Esophagus squamous epithelium (tissue), 5 donors: ENCODE measurements around the gene DAAM1. TPM values are rescaled to one million over a fixed set of nuclear protein-coding genes. Genes with fewer than 3 reads are reported as not detected.

Source experiments
- DNase-seq: peaks from one replicate; lab custom pipeline; 2025; lab: John Stamatoyannopoulos, UW
- H3K27ac ChIP-seq, 4 donors: fragments of 200-600 bp; sonication (generic); one replicate each; pipeline ENCODE4 v1.5.1; 2016 to 2019; ENCODE audit warnings: mild to moderate bottlenecking in 1 of 4
- H3K27me3 ChIP-seq, 4 donors: fragments of 200-600 bp; sonication (generic); 1 replicate in 3 of 4; 2 replicates in 1 of 4; pipeline versions ENCODE4 v1.5.1 to v1.6.0; 2017 to 2021; ENCODE audit warnings: antibody characterized with exemption in 1 of 4
- H3K36me3 ChIP-seq, 3 donors: fragments of 200-600 bp; sonication (generic); one replicate each; pipeline ENCODE4 v1.5.1; 2016 to 2019
- H3K4me1 ChIP-seq, 3 donors: fragments of 200-600 bp; sonication (generic); one replicate each; pipeline ENCODE4 v1.5.1; 2017 to 2019
- H3K4me3 ChIP-seq, 4 donors: fragments of 200-600 bp; sonication (generic); 1 replicate in 3 of 4; 2 replicates in 1 of 4; pipeline ENCODE4 v1.5.1; 2016 to 2019; ENCODE audit warnings: mild to moderate bottlenecking in 2 of 4, moderate library complexity in 1 of 4
- H3K9me3 ChIP-seq, 3 donors: fragments of 200-600 bp; sonication (generic); one replicate each; pipeline ENCODE4 v1.5.1; 2016 to 2019
- POLR2A ChIP-seq, 4 donors: fragments of 450-650 bp; IDR thresholded peaks; one replicate each; pipeline ENCODE4 v1.6.1; 2017; ENCODE audit warnings: antibody characterized with exemption in 4 of 4, mild to moderate bottlenecking in 4 of 4, moderate library complexity in 3 of 4
- WGBS, 2 donors: methylation state at CpG; one replicate each; pipeline ENCODE4 v1.1.5; 2018; 5-methylcytosine and 5-hydroxymethylcytosine counted together
- intact Hi-C: fragments of 100-400 bp; cut with DNase I; formaldehyde crosslinking; loops from one replicate; pipeline ENCODE4 v1.15.0; 2022
- total RNA-seq, 4 donors: library from RNA; depleted of rRNA; stranded (reverse); fragments of >200 nt; gene quantifications; one replicate each; pipeline ENCODE4 v1.1.0, GENCODE V29; 2016
- TF ChIP-seq, protein P1 (sequence below), 6 experiments: fragments of 450-650 bp in 4 of 6; fragments of 200-600 bp in 2 of 6; sonication (generic) in 2 of 6; IDR thresholded peaks; one replicate each; pipeline ENCODE4 v1.5.1; 2016 to 2019; ENCODE audit warnings: antibody characterized with exemption in 6 of 6, mild to moderate bottlenecking in 4 of 6, moderate library complexity in 4 of 6
- donor health status: DM: yes; HTN: yes; CAD: no.

Gene DAAM1
- total RNA-seq, 4 donors from 2014 or later, result 47.2 to 91.7 (median 64.0) TPM

DNA sequence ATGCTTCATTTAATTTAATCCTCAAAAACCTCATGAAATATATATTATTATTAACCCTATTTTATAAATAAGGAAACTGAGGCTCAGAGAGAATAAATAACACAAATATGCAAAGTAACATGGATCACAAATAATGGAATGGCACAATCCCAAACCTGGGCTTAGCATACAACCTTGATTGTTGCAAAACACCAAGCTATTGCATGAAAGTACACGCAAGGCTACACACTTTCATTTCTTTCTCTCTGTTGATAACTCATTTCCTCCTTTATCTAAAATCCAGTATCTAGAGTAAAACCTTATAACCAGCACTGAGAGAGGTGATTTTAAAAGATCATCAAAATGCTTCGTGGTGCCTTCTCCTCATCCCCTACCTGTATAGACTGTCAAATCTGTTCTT lies 2.8 kb upstream of the DAAM1 start:
- TF ChIP-seq, protein P1, sequence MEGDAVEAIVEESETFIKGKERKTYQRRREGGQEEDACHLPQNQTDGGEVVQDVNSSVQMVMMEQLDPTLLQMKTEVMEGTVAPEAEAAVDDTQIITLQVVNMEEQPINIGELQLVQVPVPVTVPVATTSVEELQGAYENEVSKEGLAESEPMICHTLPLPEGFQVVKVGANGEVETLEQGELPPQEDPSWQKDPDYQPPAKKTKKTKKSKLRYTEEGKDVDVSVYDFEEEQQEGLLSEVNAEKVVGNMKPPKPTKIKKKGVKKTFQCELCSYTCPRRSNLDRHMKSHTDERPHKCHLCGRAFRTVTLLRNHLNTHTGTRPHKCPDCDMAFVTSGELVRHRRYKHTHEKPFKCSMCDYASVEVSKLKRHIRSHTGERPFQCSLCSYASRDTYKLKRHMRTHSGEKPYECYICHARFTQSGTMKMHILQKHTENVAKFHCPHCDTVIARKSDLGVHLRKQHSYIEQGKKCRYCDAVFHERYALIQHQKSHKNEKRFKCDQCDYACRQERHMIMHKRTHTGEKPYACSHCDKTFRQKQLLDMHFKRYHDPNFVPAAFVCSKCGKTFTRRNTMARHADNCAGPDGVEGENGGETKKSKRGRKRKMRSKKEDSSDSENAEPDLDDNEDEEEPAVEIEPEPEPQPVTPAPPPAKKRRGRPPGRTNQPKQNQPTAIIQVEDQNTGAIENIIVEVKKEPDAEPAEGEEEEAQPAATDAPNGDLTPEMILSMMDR (IDR thresholded peaks at IDR 0.05), result no peak
- H3K27ac ChIP-seq, result no peak overlapping the region
- H3K9me3 ChIP-seq, result no peaks in the 10 kb centered on the region
- peaks cover 4 to 27% (median 5%) of the 10 kb centered on the region in 3 donors for H3K4me1 ChIP-seq
- H3K36me3 ChIP-seq, result no peaks in the 10 kb centered on the region
- DNase-seq, result no peak
- intact Hi-C loops, result no loop called here
- 49 to 51% methylated on average over 2 of the region's 2 CpGs for WGBS, 2 donors
- no peaks in the 10 kb centered on the region for H3K27me3 ChIP-seq
- no peak overlapping the region for H3K4me3 ChIP-seq

DNA sequence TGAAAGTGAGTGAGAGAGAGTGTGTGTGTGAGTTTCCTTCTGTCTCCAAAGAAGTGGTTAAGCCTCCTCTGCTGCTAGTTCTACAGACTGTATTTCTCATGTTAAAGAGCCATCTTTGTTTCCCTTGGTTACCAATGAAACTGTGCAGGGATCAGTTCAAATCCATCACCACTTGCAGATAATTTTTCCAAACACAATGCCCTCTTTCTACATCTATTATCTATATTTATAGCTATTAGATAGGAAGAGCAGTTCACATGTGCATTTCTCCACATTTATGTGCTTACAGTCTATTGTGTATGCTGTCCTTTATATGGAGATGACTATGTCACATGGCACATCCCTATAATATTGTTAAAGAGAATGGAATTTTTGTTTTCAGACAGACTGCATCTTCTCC lies 2.2 kb upstream of the DAAM1 start:
- H3K27me3 ChIP-seq, result no peaks in the 10 kb centered on the region
- intact Hi-C loops, result no loop called here
- H3K4me3 ChIP-seq, result no peak overlapping the region
- TF ChIP-seq, protein P1 (IDR thresholded peaks at IDR 0.05), result no peak
- TF ChIP-seq POLR2A (IDR thresholded peaks at IDR 0.05), result no peak
- H3K4me1 ChIP-seq, result peaks cover 7 to 33% (median 12%) of the 10 kb centered on the region in 3 donors
- no peak overlapping the region for H3K27ac ChIP-seq
- no peaks in the 10 kb centered on the region for H3K36me3 ChIP-seq
- H3K9me3 ChIP-seq, result no peaks in the 10 kb centered on the region
- no peak for DNase-seq

DNA sequence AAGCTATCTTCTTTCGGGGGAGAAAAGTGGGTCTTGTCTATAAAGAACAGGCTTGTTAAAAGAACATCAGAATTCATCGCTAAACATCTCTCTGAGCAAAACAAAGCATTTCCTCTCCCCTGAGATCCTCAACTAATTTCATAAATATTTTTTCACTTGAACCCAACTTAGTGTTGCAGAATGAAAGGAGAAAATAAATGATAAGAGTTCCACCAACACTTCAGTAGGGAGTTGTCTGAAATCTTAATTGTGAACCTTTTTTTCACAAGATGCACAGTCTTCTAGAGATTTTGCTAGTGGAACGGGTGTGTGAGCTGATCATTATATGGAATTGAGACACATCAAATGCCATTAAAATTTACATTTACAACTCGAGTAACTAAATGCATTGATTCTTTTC lies 1.3 kb upstream of the DAAM1 start:
- Histone ChIP-seq H3K4me1 (peaks cover 13 to 42% (median 18%) of the 10 kb centered on the region in 3 donors), H3K27ac (peak overlapping the region in 3 of 4 donors; percentile 99 to 100 (median 99)), H3K9me3 (no peaks in the 10 kb centered on the region), H3K36me3 (no peaks in the 10 kb centered on the region), H3K27me3 (no peaks in the 10 kb centered on the region), H3K4me3 (no peak overlapping the region)
- TF ChIP-seq, protein P1 (IDR thresholded peaks at IDR 0.05), result no peak
- TF ChIP-seq POLR2A (IDR thresholded peaks at IDR 0.05), result no peak
- intact Hi-C loops, result no loop called here
- DNase-seq, result no peak
- WGBS, 2 donors, result 57 to 60% methylated on average over 4 of the region's 4 CpGs

DNA sequence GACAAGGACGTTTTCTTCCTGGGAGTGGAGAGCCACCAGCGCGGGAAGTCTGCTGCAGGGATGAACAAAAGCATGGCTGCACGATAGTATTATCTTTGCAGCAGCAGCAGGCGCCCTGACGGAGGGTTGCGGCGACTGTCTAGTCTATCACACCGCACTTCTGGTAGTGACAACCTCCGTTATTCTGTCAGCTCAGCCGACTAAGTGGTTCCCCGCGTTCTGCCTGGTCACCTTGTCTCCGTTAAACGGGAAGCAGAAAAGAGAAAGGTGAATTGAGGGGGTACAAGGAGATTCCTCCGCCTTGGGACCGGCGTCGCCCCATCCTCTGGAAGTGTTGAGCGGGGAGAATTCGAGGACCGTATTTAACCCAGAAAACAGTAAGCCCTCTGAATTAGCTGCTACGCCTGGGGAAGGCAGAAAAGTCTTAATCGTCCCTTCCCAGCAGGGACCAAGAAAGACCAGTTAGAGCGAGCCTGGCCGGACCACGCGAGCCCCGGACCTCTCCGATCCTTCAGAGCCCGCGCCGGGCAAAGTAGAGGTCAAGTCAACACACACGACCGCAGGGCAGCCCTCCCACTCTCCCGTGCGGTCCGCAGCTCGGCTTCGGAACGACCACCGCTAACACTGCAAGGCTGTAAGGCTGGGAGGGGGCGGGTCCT lies 536 bp upstream of the DAAM1 start:
- no peak for DNase-seq
- WGBS, 2 donors, result 0 to 1% methylated on average over 17 to 32 of the region's 43 CpGs
- Histone ChIP-seq H3K4me3 (peak overlapping the region; percentile 84 to 98 (median 93)), H3K27ac (peak overlapping the region; percentile 97 to 100 (median 99)), H3K27me3 (no peaks in the 10 kb centered on the region), H3K9me3 (no peaks in the 10 kb centered on the region), H3K4me1 (peaks cover 15 to 50% (median 18%) of the 10 kb centered on the region in 3 donors), H3K36me3 (no peaks in the 10 kb centered on the region)
- TF ChIP-seq, protein P1 (IDR thresholded peaks at IDR 0.05), result no peak
- TF ChIP-seq POLR2A (IDR thresholded peaks at IDR 0.05), result no peak
- intact Hi-C loops, result no loop called here

DNA sequence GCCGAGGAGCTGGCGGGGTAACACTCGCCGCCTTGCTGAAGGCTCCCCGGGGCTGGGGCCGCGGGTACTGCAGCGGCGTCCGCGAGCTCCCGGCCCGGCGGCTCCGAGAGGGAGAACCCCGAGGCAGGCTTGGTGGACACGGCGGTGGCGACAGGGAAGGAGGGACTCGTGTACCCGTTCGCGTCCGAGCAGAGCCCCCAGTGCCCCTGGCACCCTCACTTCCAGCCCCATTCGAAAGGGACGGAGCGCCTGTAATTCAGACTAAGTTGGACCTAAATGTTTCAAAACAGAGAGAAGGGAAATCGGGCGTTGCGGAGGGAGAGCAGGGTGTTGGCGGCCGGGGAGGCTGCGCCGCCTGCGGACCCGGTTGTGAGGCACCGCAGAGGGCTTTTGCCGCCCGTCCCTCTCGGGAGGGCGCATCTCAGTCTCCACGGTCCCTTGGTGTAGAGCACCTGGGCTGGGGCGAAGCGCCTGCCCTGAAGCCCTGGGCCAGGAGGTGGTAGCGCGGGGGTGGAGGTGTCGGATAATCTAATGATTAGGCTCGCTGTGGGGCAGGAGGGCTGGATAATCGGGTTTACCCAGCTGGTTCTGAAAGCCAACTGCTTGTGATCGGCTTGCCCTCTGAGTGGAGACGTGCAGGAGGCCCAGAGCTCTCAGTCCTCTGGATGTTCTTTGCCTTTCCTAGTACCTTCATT lies 771 bp downstream of the DAAM1 start:
- H3K27me3 ChIP-seq, result no peaks in the 10 kb centered on the region
- H3K4me3 ChIP-seq, result peak overlapping the region; percentile 84 to 98 (median 93)
- intact Hi-C loops, result no loop called here
- WGBS, 2 donors, result 0 to 1% methylated on average over 14 to 27 of the region's 51 CpGs
- no peaks in the 10 kb centered on the region for H3K9me3 ChIP-seq
- peak overlapping the region; percentile 97 to 100 (median 99) for H3K27ac ChIP-seq
- no peak for DNase-seq
- H3K36me3 ChIP-seq, result no peaks in the 10 kb centered on the region
- TF ChIP-seq, protein P1 (IDR thresholded peaks at IDR 0.05), result no peak
- TF ChIP-seq POLR2A (IDR thresholded peaks at IDR 0.05), result no peak
- peaks cover 18 to 62% (median 22%) of the 10 kb centered on the region in 3 donors for H3K4me1 ChIP-seq
